Measurements from ENCODE around the gene UNC5A.

UNC5A gene

GRCh38 chr5:176776141-176776865 is 34.1 kb upstream of the UNC5A start:
- H3K14ac ChIP-seq (ENCODE audit: low read length): no peak overlapping the region
- DNase-seq: no peak
- H3K4me2 ChIP-seq (ENCODE audit: low read length): no peak overlapping the region

DNA sequence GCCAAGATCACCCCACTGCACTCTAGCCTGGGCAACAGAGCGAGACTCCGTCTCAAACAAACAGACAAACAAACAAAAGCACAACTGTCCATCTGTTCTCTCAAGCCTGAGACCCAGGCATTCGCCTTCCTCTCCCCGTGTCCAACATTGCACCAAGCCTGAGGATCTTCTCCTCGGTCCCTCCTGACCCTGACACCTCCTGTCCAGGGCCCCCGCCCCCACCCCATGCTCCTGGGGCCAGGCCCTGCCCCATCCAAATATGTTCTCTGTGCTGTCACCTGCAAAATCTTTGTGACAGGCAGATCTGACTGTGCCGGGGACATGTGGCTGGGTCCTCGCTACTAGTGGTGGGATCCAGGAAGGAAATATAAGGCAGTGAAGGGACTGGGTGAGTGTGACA is 33.4 kb upstream of the UNC5A start:
- H4K8ac ChIP-seq (ENCODE audit: low read depth, low read length): no peak overlapping the region
- no peak overlapping the region for H2AK5ac ChIP-seq (ENCODE audit: low read length)
- no peak overlapping the region for H3K27ac ChIP-seq (ENCODE audit: low read depth, low read length)
- no peak overlapping the region for H3K4ac ChIP-seq (ENCODE audit: low read depth, low read length)
- no peak overlapping the region for H2BK120ac ChIP-seq (ENCODE audit: insufficient read depth, low read length, poor library complexity)
- no peak overlapping the region for H2BK5ac ChIP-seq (ENCODE audit: low read depth, low read length, poor library complexity)
- H4K12ac ChIP-seq (ENCODE audit: low read depth, low read length): no peak overlapping the region
- H3K4me2 ChIP-seq (ENCODE audit: low read length): no peak overlapping the region
- no peaks in the 10 kb centered on the region for H3K79me1 ChIP-seq (ENCODE audit: low read length)
- H3K79me2 ChIP-seq (ENCODE audit: control insufficient read depth, insufficient read depth, low read length, poor library complexity): no peaks in the 10 kb centered on the region
- no peak overlapping the region for H3K14ac ChIP-seq (ENCODE audit: low read length)
- no CpG with 5 or more reads among the region's 8 CpGs for WGBS (ENCODE audit: extremely low coverage, insufficient coverage, insufficient read length)
- DNase-seq: no peak
- no peak overlapping the region for H3K23ac ChIP-seq (ENCODE audit: low read length)
- no peaks in the 10 kb centered on the region for H3K36me3 ChIP-seq (ENCODE audit: control insufficient read depth in 1 of 2, insufficient read depth in 2 of 2, low read length in 2 of 2)
- H3K4me3 ChIP-seq (ENCODE audit: low read depth, low read length): no peak overlapping the region
- H3K9ac ChIP-seq (ENCODE audit: low read length): no peak overlapping the region
- H2BK12ac ChIP-seq (ENCODE audit: low read length): no peak overlapping the region
- no peaks in the 10 kb centered on the region for H3K27me3 ChIP-seq (ENCODE audit: insufficient read depth, low read length)
- H2AFZ ChIP-seq (ENCODE audit: insufficient read depth, low read length, poor library complexity): no peak overlapping the region
- no peak overlapping the region for H3K18ac ChIP-seq (ENCODE audit: low read length)
- H3K4me1 ChIP-seq (ENCODE audit: control insufficient read depth in 1 of 2, insufficient read depth in 2 of 2, low read length in 2 of 2): no peaks in the 10 kb centered on the region
- no peak overlapping the region for H4K91ac ChIP-seq (ENCODE audit: low read depth, low read length)
- H3K9me3 ChIP-seq (ENCODE audit: insufficient read depth, low read depth, low read length): peaks cover 5% of the 10 kb centered on the region

More at GRCh38 chr5:176776141-176776865, 34.1 kb upstream of the UNC5A start:
- no peak overlapping the region for H2BK5ac ChIP-seq (ENCODE audit: low read depth, low read length, poor library complexity)
- H3K23ac ChIP-seq (ENCODE audit: low read length): no peak overlapping the region
- H2BK12ac ChIP-seq (ENCODE audit: low read length): no peak overlapping the region
- no peak overlapping the region for H3K18ac ChIP-seq (ENCODE audit: low read length)
- H3K79me2 ChIP-seq (ENCODE audit: control insufficient read depth, insufficient read depth, low read length, poor library complexity): no peaks in the 10 kb centered on the region
- no peak overlapping the region for H3K9ac ChIP-seq (ENCODE audit: low read length)
- no peak overlapping the region for H3K4me3 ChIP-seq (ENCODE audit: low read depth, low read length)
- no peak overlapping the region for H3K27ac ChIP-seq (ENCODE audit: low read depth, low read length)
- H4K12ac ChIP-seq (ENCODE audit: low read depth, low read length): no peak overlapping the region
- H3K36me3 ChIP-seq (ENCODE audit: control insufficient read depth in 1 of 2, insufficient read depth in 2 of 2, low read length in 2 of 2): no peaks in the 10 kb centered on the region
- no peaks in the 10 kb centered on the region for H3K27me3 ChIP-seq (ENCODE audit: insufficient read depth, low read length)
- H2BK120ac ChIP-seq (ENCODE audit: insufficient read depth, low read length, poor library complexity): no peak overlapping the region
- H3K4me1 ChIP-seq (ENCODE audit: control insufficient read depth in 1 of 2, insufficient read depth in 2 of 2, low read length in 2 of 2): no peaks in the 10 kb centered on the region
- H3K9me3 ChIP-seq (ENCODE audit: insufficient read depth, low read depth, low read length): peaks cover 5% of the 10 kb centered on the region
- WGBS (ENCODE audit: extremely low coverage, insufficient coverage, insufficient read length): no CpG with 5 or more reads among the region's 21 CpGs
- no peak overlapping the region for H4K91ac ChIP-seq (ENCODE audit: low read depth, low read length)
- no peak overlapping the region for H2AFZ ChIP-seq (ENCODE audit: insufficient read depth, low read length, poor library complexity)
- no peak overlapping the region for H2AK5ac ChIP-seq (ENCODE audit: low read length)
- no peak overlapping the region for H4K8ac ChIP-seq (ENCODE audit: low read depth, low read length)
- H3K79me1 ChIP-seq (ENCODE audit: low read length): no peaks in the 10 kb centered on the region
- no peak overlapping the region for H3K4ac ChIP-seq (ENCODE audit: low read depth, low read length)

DNA sequence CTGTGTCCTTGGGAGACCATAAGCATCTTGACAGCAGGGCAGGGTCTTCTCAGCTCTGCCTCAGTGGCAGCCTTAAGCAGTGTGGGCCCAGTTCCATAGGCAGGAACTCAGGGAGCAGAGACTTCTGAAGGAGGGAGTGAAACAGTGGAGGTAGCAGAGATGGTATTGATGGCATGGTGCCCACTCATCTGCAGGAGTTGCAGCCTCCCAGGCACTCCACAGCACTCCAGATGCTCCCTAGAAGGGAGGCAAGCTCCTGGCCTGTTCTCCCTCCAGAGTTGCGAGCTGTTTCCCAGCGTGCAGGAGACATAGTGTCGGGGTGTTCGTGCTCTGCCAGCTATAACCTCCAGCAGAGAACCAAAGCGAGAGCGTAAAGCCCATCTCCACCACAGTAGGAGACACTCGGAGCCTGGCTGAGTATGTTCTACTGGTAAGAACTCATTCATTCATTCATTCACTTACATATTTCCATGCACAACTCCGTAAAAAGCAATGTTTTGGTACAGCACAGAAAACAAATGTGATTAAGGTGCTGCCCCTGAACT is 31.4 kb upstream of the UNC5A start:
- H3K4me3 ChIP-seq (ENCODE audit: low read depth, low read length): no peak overlapping the region
- H2BK12ac ChIP-seq (ENCODE audit: low read length): no peak overlapping the region
- H3K4me2 ChIP-seq (ENCODE audit: low read length): no peak overlapping the region
- H3K27ac ChIP-seq (ENCODE audit: low read depth, low read length): no peak overlapping the region
- peaks cover 2% of the 10 kb centered on the region for H3K9me3 ChIP-seq (ENCODE audit: insufficient read depth, low read depth, low read length)
- no peak overlapping the region for H2AK5ac ChIP-seq (ENCODE audit: low read length)
- no peak overlapping the region for H3K9ac ChIP-seq (ENCODE audit: low read length)
- no peak overlapping the region for H4K91ac ChIP-seq (ENCODE audit: low read depth, low read length)
- no peak overlapping the region for H2BK120ac ChIP-seq (ENCODE audit: insufficient read depth, low read length, poor library complexity)
- no peaks in the 10 kb centered on the region for H3K36me3 ChIP-seq (ENCODE audit: control insufficient read depth in 1 of 2, insufficient read depth in 2 of 2, low read length in 2 of 2)
- H3K18ac ChIP-seq (ENCODE audit: low read length): no peak overlapping the region
- H4K8ac ChIP-seq (ENCODE audit: low read depth, low read length): no peak overlapping the region
- H4K12ac ChIP-seq (ENCODE audit: low read depth, low read length): no peak overlapping the region
- no peaks in the 10 kb centered on the region for H3K79me2 ChIP-seq (ENCODE audit: control insufficient read depth, insufficient read depth, low read length, poor library complexity)
- no peaks in the 10 kb centered on the region for H3K4me1 ChIP-seq (ENCODE audit: control insufficient read depth in 1 of 2, insufficient read depth in 2 of 2, low read length in 2 of 2)
- no peak for DNase-seq
- H3K23ac ChIP-seq (ENCODE audit: low read length): no peak overlapping the region
- no peak overlapping the region for H3K14ac ChIP-seq (ENCODE audit: low read length)
- no peak overlapping the region for H2BK5ac ChIP-seq (ENCODE audit: low read depth, low read length, poor library complexity)
- H3K79me1 ChIP-seq (ENCODE audit: low read length): no peaks in the 10 kb centered on the region
- no peak overlapping the region for H3K4ac ChIP-seq (ENCODE audit: low read depth, low read length)
- no peaks in the 10 kb centered on the region for H3K27me3 ChIP-seq (ENCODE audit: insufficient read depth, low read length)
- no CpG with 5 or more reads among the region's 8 CpGs for WGBS (ENCODE audit: extremely low coverage, insufficient coverage, insufficient read length)
- no peak overlapping the region for H2AFZ ChIP-seq (ENCODE audit: insufficient read depth, low read length, poor library complexity)

GRCh38 chr5:176779537-176779936 is 30.8 kb upstream of the UNC5A start:
- Histone ChIP-seq H3K4me3 (ENCODE audit: low read depth, low read length) (no peak overlapping the region), H2BK12ac (ENCODE audit: low read length) (no peak overlapping the region)
- WGBS (ENCODE audit: extremely low coverage, insufficient coverage, insufficient read length): no CpG with 5 or more reads among the region's 9 CpGs

More at GRCh38 chr5:176779537-176779936, 30.8 kb upstream of the UNC5A start:
- Histone ChIP-seq H2AK5ac (ENCODE audit: low read length) (no peak overlapping the region), H3K9me3 (ENCODE audit: insufficient read depth, low read depth, low read length) (peaks cover 2% of the 10 kb centered on the region), H2AFZ (ENCODE audit: insufficient read depth, low read length, poor library complexity) (no peak overlapping the region), H3K27ac (ENCODE audit: low read depth, low read length) (no peak overlapping the region), H4K91ac (ENCODE audit: low read depth, low read length) (no peak overlapping the region), H4K12ac (ENCODE audit: low read depth, low read length) (no peak overlapping the region), H3K36me3 (ENCODE audit: control insufficient read depth in 1 of 2, insufficient read depth in 2 of 2, low read length in 2 of 2) (no peaks in the 10 kb centered on the region), H3K14ac (ENCODE audit: low read length) (no peak overlapping the region), H3K4me1 (ENCODE audit: control insufficient read depth in 1 of 2, insufficient read depth in 2 of 2, low read length in 2 of 2) (peaks cover 0 to 2% of the 10 kb centered on the region in 2 experiments), H3K27me3 (ENCODE audit: insufficient read depth, low read length) (no peaks in the 10 kb centered on the region), H3K18ac (ENCODE audit: low read length) (no peak overlapping the region), H3K4me2 (ENCODE audit: low read length) (no peak overlapping the region), H3K79me1 (ENCODE audit: low read length) (no peaks in the 10 kb centered on the region), H2BK120ac (ENCODE audit: insufficient read depth, low read length, poor library complexity) (no peak overlapping the region), H3K79me2 (ENCODE audit: control insufficient read depth, insufficient read depth, low read length, poor library complexity) (no peaks in the 10 kb centered on the region), H2BK5ac (ENCODE audit: low read depth, low read length, poor library complexity) (no peak overlapping the region), H4K8ac (ENCODE audit: low read depth, low read length) (no peak overlapping the region), H3K9ac (ENCODE audit: low read length) (no peak overlapping the region), H3K23ac (ENCODE audit: low read length) (no peak overlapping the region), H3K4ac (ENCODE audit: low read depth, low read length) (no peak overlapping the region)
- no peak for DNase-seq

Measured in trophoblast cell (in vitro differentiated cells and primary cell).